Epithelial cell of proximal tubule (primary cell): ENCODE results near the gene ITGB2. TPM values are rescaled to one million over a fixed set of nuclear protein-coding genes. Genes with fewer than 3 reads are reported as not detected.

Source experiments
- DNase-seq: peaks from one replicate; pipeline ENCODE4 v3.0.0-alpha.2; 2011; ENCODE audit warnings: low read depth
- H3K4me3 ChIP-seq: 2 replicates; pipeline ENCODE4 v1.5.1; 2011; ENCODE audit warnings: low read depth, mild to moderate bottlenecking, low read length
- total RNA-seq: library from RNA; depleted of rRNA; stranded (reverse); fragments of >200 nt; gene quantifications from 2 replicates; pipeline ENCODE4 v1.2.3, GENCODE V29; 2015
- TF ChIP-seq, protein P1 (sequence below): conservative IDR thresholded peaks from 2 replicates; pipeline ENCODE4 v1.5.1; 2012; ENCODE audit warnings: low read depth, mild to moderate bottlenecking, low read length

The ITGB2 gene
- total RNA-seq, 1 donor from 2014 or later = 3.0 TPM

DNA sequence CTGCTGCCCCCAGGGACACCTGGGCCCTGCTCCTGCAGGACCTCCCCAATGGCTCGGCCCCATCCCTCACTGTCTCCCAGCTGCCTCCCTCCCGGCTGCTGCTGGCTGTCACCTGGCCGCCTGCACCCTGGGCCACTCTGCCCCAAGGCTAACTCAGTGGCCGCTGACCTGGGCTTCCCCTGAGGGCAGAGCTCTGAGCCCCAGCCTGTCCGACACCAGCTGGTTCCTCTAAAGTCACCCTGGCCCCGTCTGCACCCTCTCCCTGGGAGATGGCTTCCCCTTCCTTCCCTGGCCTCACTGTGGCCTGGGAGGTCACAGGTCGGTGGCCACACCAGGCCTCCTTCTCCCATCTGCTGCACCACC, 15.0 kb downstream of the ITGB2 start:
- no peak for DNase-seq
- TF ChIP-seq, protein P1, sequence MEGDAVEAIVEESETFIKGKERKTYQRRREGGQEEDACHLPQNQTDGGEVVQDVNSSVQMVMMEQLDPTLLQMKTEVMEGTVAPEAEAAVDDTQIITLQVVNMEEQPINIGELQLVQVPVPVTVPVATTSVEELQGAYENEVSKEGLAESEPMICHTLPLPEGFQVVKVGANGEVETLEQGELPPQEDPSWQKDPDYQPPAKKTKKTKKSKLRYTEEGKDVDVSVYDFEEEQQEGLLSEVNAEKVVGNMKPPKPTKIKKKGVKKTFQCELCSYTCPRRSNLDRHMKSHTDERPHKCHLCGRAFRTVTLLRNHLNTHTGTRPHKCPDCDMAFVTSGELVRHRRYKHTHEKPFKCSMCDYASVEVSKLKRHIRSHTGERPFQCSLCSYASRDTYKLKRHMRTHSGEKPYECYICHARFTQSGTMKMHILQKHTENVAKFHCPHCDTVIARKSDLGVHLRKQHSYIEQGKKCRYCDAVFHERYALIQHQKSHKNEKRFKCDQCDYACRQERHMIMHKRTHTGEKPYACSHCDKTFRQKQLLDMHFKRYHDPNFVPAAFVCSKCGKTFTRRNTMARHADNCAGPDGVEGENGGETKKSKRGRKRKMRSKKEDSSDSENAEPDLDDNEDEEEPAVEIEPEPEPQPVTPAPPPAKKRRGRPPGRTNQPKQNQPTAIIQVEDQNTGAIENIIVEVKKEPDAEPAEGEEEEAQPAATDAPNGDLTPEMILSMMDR = no peak
- H3K4me3 ChIP-seq = no peak overlapping the region

DNA sequence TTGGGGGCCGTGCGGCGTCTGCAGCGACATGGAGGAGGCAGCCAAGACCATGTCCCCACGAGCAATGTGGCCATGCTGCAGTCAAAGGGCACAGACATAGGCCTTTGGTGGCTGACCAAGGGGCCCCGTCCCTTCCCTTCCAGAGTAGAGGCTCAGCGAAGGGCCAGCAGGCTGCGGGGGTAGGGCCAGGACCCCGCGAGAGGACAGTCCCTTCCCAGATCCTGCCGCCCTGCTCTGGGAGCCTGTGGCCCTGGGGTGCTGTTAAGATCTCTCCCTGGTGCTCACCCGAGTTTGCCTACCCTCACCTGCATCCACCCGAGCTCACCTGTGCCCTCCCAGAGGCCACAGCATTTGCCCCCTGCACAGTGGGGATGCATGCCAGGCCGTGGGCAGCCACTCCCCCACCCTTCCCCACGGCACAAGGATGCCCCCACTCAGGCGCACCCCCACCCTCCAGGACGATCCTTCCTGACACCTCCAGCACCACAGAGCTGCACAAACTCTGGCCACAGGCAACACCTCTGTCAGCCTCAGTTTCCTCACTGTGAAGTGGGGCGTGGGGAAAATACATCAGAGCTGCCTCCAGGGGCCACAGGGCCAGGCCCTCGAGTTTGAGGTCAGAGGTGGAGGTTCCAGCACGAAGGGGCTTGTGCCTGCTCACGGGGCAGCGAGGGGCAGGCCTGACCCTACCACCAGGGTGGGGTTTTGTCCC, 15.5 kb downstream of the ITGB2 start:
- no peak for DNase-seq
- H3K4me3 ChIP-seq = no peak overlapping the region

DNA sequence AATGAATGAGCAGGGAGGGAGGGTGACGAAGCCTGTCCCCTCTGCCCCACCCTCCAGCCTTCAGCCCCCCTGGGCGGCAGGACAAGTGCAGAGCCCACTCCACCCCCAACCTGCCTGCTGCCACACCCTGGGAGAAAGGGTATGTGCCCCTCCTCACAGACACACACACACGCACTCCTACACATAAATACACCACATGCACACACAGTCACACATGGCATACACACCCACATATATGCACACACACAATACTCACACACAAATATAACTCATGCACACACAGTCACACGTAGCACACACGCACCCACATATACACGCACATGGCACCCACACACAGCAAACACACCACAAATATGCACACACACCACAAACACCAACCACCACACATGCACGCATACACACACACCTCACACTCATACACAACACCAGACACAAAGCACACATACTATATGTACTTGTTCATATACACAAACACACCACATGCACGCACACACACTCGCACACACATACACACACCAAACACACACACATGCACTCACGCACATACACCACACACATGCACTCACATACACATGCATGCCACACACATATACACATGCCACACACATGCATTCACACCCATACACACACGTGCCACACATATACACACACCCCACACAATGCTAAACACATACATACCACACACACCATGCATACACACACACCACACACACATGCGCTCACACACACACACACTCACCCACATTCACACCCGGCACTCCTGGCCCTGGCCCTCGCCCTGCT, 16.4 kb downstream of the ITGB2 start:
- TF ChIP-seq, protein P1 = no peak
- DNase-seq = no peak
- H3K4me3 ChIP-seq = no peak overlapping the region

More for the DNA sequence above, 15.5 kb downstream of the ITGB2 start:
- TF ChIP-seq, protein P1 = no peak

DNA sequence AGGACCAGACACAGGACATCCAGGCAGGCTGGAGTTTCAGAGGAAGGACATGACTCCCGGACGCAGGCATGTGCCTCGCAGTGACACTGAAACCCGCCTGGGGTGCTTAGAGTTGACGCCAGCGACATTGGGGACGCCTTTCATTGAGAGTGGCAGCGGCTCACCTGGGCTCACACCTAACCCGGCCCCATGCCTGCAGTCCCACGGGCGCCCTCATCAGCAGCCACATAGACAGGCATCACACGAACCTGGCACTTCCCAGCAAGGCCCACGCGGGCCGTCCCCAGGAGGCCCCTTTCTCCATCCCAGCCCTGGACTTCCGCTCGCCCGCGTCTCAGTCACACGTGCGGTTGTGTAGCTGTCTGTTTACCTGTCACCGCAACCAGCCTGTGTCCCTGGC, 17.0 kb downstream of the ITGB2 start:
- no peak for DNase-seq
- H3K4me3 ChIP-seq = no peak overlapping the region
- TF ChIP-seq, protein P1 = no peak

DNA sequence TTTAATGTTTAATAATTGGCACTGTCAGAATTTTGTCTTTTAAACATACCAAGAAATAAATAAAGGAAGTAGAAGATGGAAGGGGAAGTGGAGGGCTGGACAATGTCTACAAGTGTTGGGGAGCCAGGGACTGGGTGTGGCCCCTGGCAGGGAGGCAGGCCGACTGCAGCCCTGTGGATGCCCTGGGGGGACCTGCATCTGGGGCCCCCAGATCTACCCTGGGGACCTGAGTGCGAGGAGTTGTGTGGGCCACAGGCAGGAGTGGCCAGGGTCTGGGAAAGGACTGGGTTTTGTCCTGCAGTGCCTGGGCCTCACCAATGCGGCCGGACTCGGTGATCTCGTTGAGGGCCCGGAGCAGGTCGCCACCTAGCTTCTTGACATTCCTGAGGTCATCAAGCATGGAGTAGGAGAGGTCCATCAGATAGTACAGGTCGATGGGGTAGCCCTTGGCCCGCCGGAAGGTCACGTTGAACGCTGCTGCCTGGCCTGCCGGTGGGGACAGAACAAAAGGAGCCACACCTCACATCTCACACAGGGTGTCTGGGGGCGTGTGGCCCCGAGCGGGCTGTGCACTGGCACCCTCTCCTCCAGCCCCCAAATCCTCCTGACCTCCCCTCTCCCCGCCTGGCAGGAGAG, 17.5 kb downstream of the ITGB2 start:
- H3K4me3 ChIP-seq = no peak overlapping the region
- DNase-seq = no peak
- TF ChIP-seq, protein P1 = no peak

DNA sequence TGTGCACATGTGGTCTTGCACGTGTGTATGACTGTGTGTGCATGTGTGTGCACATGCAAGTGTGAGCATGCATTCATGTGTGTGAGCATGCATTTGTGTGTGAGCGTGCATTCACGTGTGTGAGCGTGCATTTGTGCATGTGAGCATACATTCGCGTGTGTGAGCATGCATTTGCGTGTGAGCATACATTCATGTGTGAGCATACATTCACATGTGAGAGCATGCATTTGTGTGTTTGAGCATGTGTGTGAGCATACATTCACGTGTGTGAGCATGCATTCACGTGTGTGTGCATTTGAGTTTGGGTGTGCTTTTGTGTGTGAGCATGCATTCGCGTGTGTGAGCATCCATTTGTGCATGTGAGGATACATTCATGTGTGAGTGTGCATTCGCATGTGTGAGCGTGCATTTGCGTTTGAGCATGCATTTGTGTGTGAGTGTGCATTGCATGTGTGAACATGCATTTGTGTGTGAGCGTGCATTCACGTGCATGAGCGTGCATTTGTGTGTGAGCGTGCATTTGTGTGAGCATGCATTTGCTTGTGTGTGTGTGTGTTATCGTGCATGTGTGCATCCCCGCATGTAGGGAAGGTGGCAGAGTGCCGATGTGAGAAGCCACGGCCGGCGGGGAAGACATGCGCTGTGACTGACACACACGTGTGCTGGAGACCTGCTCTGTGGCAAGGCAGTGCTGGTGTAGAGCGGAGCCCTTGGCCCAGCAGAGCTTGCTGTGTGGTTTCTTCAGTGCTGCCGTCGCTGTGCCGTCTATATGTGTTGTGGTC, 18.2 kb downstream of the ITGB2 start:
- no peak for DNase-seq
- TF ChIP-seq, protein P1 = no peak

More for the DNA sequence above, 18.2 kb downstream of the ITGB2 start:
- no peak overlapping the region for H3K4me3 ChIP-seq
